Measurements from ENCODE around the gene GPD2.

Gene GPD2

GRCh38 chr2:156437272-156437930 is 1.2 kb downstream of the GPD2 start:
- DNase-seq, result no peak

GRCh38 chr2:156437931-156438410 is 1.8 kb downstream of the GPD2 start:
- DNase-seq, result no peak

- no peak for DNase-seq
Measured at GRCh38 chr2:156443089-156443488, 6.9 kb downstream of the GPD2 start.

- DNase-seq, result no peak
Measured at GRCh38 chr2:156445296-156446220, 9.4 kb downstream of the GPD2 start.

- DNase-seq, result no peak
Measured at GRCh38 chr2:156447761-156448160, 11.6 kb downstream of the GPD2 start.

GRCh38 chr2:156448766-156449165 is 12.6 kb downstream of the GPD2 start:
- DNase-seq, result no peak

GRCh38 chr2:156452971-156453370 is 16.8 kb downstream of the GPD2 start:
- no peak for DNase-seq

- DNase-seq, result no peak
Measured at GRCh38 chr2:156455361-156455975, 19.3 kb downstream of the GPD2 start.

GRCh38 chr2:156456616-156457015 is 20.4 kb downstream of the GPD2 start:
- no peak for DNase-seq

GRCh38 chr2:156457523-156458517 is 21.6 kb downstream of the GPD2 start:
- no peak for DNase-seq

- no peak for DNase-seq
Measured at GRCh38 chr2:156459720-156460119, 23.5 kb downstream of the GPD2 start.

- DNase-seq, result no peak
Measured at GRCh38 chr2:156464106-156464505, 27.9 kb downstream of the GPD2 start.

- no peak for DNase-seq
Measured at GRCh38 chr2:156465573-156465972, 29.4 kb downstream of the GPD2 start.

GRCh38 chr2:156466739-156467405 is 30.7 kb downstream of the GPD2 start:
- DNase-seq, result no peak

- no peak for DNase-seq
Measured at GRCh38 chr2:156470975-156471583, 34.9 kb downstream of the GPD2 start.

GRCh38 chr2:156471762-156472161 is 35.6 kb downstream of the GPD2 start:
- no peak for DNase-seq

GRCh38 chr2:156472686-156473085 is 36.5 kb downstream of the GPD2 start:
- no peak for DNase-seq

- DNase-seq, result no peak
Measured at GRCh38 chr2:156473445-156473844, 37.3 kb downstream of the GPD2 start.

GRCh38 chr2:156474401-156474800 is 38.2 kb downstream of the GPD2 start:
- no peak for DNase-seq

GRCh38 chr2:156476021-156476849 is 40.1 kb downstream of the GPD2 start:
- DNase-seq, result no peak
